ENCODE data around the gene AKAP14.

- TF ChIP-seq CTCF (IDR thresholded peaks at IDR 0.05; ENCODE audit: low read length): no peak
- no peak for TF ChIP-seq EZH2 (IDR thresholded peaks at IDR 0.05; ENCODE audit: borderline replicate concordance, low read length)
Measured at GRCh38 chrX:119943185-119943988, 47.7 kb downstream of the AKAP14 start, which contains the start of gene NKAP.
